Measurements from ENCODE around the gene HMCES. TPM values are rescaled to one million over a fixed set of nuclear protein-coding genes. Genes with fewer than 3 reads are reported as not detected.
A peak's percentile ranks its signal among the peaks of the same experiment; 100 is the strongest.

The HMCES gene
- total and polyA plus RNA-seq, 2 of the 13 experiments (the other 11 are each of a cell fraction or from before 2014, with no cell fraction given) = 16.1 to 37.5 TPM

- TF ChIP-seq ZNF704 (CRISPR knock-in tag; IDR thresholded peaks at IDR 0.05; ENCODE audit: borderline replicate concordance) (no peak), ZNF83 (CRISPR knock-in tag; IDR thresholded peaks at IDR 0.05; ENCODE audit: borderline replicate concordance) (peak; percentile 20; the same call in 1 of the 2 replicates), ZNF143 (CRISPR knock-in tag; IDR thresholded peaks at IDR 0.05) (no peak), CTCF (CRISPR knock-in tag; IDR thresholded peaks at IDR 0.05) (peak; percentile 73), TFDP2 (CRISPR knock-in tag; IDR thresholded peaks at IDR 0.05) (no peak), RBAK (CRISPR knock-in tag; IDR thresholded peaks at IDR 0.05) (no peak), TBP (CRISPR knock-in tag; IDR thresholded peaks at IDR 0.05) (no peak), ARID4A (CRISPR knock-in tag; IDR thresholded peaks at IDR 0.05; ENCODE audit: borderline replicate concordance) (peak; percentile 25; the same call in 1 of the 2 replicates), ZNF777 (CRISPR knock-in tag; IDR thresholded peaks at IDR 0.05) (no peak), MXD4 (CRISPR knock-in tag; IDR thresholded peaks at IDR 0.05) (no peak), ZBTB49 (CRISPR knock-in tag; IDR thresholded peaks at IDR 0.05; ENCODE audit: borderline replicate concordance) (no peak), ATF5 (CRISPR knock-in tag; IDR thresholded peaks at IDR 0.05; ENCODE audit: low read depth) (no peak), PLSCR1 (CRISPR knock-in tag; IDR thresholded peaks at IDR 0.05; ENCODE audit: borderline replicate concordance) (no peak), ZBTB34 (CRISPR knock-in tag; IDR thresholded peaks at IDR 0.05) (no peak)
These were observed 45.1 kb downstream of the HMCES start (continued) for GRCh38 chr3:129323651-129324294.
